GM18951 (cell line): ENCODE results near the gene ATAD1.
"Not testable (repeated sequence)": the region's sequence is repeated elsewhere in the genome, so short reads cannot be mapped to it uniquely, and the experiment has no call there.

ENCODE experiments used
- POLR2A ChIP-seq: IDR thresholded peaks from 4 replicates; pipeline ENCODE4 v1.6.1; 2011; ENCODE audit warnings: mild to moderate bottlenecking; ENCODE audit not compliant: insufficient read length, insufficient read depth; ENCODE audit errors: extremely low read depth
- in situ Hi-C: fragments of 300-500 bp; cut with MboI; formaldehyde crosslinking; loops from one replicate; pipeline ENCODE4 v1.12.0; 2022; ENCODE audit warnings: low sequenced_read_pairs, mixed read lengths, inconsistent platforms; ENCODE audit not compliant: unreplicated experiment

ATAD1 gene

GRCh38 chr10:87860816-87861403 is 42.9 kb upstream of the ATAD1 start:
- TF ChIP-seq POLR2A = no peak
- in situ Hi-C loops = loop anchor here (10.0 kb wide), 2 partner anchors 234 to 524 kb away; no protein-coding TSS in a partner anchor

- no peak for TF ChIP-seq POLR2A
- in situ Hi-C loops = loop anchor here (10.0 kb wide), 2 partner anchors 235 to 525 kb away; no protein-coding TSS in a partner anchor
Measured at GRCh38 chr10:87860156-87860795, 42.2 kb upstream of the ATAD1 start.

- in situ Hi-C loops = loop anchor here (10.0 kb wide), 1 partner anchor 699 kb away; no protein-coding TSS in a partner anchor
Measured at GRCh38 chr10:87855665-87856064, 37.6 kb upstream of the ATAD1 start.

- in situ Hi-C loops = loop anchor here (10.0 kb wide), 1 partner anchor 700 kb away; no protein-coding TSS in a partner anchor
Measured at GRCh38 chr10:87855247-87855646, 37.2 kb upstream of the ATAD1 start.

GRCh38 chr10:87852089-87852488 is 34.1 kb upstream of the ATAD1 start:
- TF ChIP-seq POLR2A = no peak
- in situ Hi-C loops = loop anchor here (10.0 kb wide), 1 partner anchor 703 kb away; no protein-coding TSS in a partner anchor

GRCh38 chr10:87850742-87851205 is 32.7 kb upstream of the ATAD1 start:
- in situ Hi-C loops = loop anchor here (10.0 kb wide), 1 partner anchor 704 kb away; no protein-coding TSS in a partner anchor
- no peak for TF ChIP-seq POLR2A

GRCh38 chr10:87849001-87849400 is 31.0 kb upstream of the ATAD1 start:
- in situ Hi-C loops = no loop called here
- no peak for TF ChIP-seq POLR2A

GRCh38 chr10:87847550-87847949 is 29.5 kb upstream of the ATAD1 start:
- no peak for TF ChIP-seq POLR2A
- in situ Hi-C loops = no loop called here

GRCh38 chr10:87846711-87847110 is 28.7 kb upstream of the ATAD1 start:
- in situ Hi-C loops = not testable (repeated sequence)

GRCh38 chr10:87846023-87846422 is 28.0 kb upstream of the ATAD1 start:
- in situ Hi-C loops = no loop called here
- no peak for TF ChIP-seq POLR2A

- no peak for TF ChIP-seq POLR2A
- in situ Hi-C loops = no loop called here
Measured at GRCh38 chr10:87845624-87845998, 27.6 kb upstream of the ATAD1 start.

- in situ Hi-C loops = no loop called here
- TF ChIP-seq POLR2A = no peak
Measured at GRCh38 chr10:87844837-87845623, 27.0 kb upstream of the ATAD1 start.

- in situ Hi-C loops = no loop called here
- no peak for TF ChIP-seq POLR2A
Measured at GRCh38 chr10:87843714-87844113, 25.7 kb upstream of the ATAD1 start.
